AG09319 (cell line): ENCODE results near the gene FRY.

Experiments
- DNase-seq: peaks from one replicate; pipeline ENCODE4 v3.0.0-alpha.2; 2010; ENCODE audit warnings: low read depth; ENCODE audit errors: extremely low read depth
- TF ChIP-seq, protein P1 (sequence below): IDR thresholded peaks from 2 replicates; pipeline ENCODE4 v1.5.1; 2011; ENCODE audit warnings: low read depth, mild to moderate bottlenecking, inconsistent platforms, low read length, moderate library complexity

FRY gene

DNA sequence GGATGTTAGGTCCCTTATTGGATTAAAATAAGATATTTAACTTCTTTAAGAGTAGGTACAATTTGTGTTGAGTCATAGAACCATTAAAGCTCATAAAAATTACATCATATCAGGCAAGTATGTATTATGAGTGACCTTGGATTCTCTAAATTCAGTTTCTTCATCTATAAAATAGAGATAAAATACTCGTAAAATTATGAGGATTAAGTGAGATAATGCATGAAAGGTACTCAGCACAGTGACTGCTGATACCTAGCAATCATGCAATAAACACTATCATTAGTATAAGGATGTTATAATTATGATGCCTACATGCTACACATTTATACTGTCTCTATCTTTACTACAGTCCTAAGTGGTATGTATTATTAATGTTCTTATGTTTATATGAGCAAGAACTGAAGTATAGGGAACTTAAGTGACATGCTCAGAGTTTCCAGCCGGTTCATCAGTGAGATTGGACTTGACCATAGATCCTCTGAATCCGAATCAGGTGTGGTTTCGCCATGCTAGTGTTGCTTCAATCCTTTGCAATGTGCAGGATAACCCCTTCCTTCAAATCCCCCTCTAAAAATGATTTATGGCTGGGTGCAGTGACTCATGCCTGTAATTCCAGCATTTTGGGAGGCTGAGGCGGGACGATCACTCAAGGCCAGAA lies 22.9 kb upstream of the FRY start:
- no peak for DNase-seq
- TF ChIP-seq, protein P1, sequence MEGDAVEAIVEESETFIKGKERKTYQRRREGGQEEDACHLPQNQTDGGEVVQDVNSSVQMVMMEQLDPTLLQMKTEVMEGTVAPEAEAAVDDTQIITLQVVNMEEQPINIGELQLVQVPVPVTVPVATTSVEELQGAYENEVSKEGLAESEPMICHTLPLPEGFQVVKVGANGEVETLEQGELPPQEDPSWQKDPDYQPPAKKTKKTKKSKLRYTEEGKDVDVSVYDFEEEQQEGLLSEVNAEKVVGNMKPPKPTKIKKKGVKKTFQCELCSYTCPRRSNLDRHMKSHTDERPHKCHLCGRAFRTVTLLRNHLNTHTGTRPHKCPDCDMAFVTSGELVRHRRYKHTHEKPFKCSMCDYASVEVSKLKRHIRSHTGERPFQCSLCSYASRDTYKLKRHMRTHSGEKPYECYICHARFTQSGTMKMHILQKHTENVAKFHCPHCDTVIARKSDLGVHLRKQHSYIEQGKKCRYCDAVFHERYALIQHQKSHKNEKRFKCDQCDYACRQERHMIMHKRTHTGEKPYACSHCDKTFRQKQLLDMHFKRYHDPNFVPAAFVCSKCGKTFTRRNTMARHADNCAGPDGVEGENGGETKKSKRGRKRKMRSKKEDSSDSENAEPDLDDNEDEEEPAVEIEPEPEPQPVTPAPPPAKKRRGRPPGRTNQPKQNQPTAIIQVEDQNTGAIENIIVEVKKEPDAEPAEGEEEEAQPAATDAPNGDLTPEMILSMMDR: no peak

DNA sequence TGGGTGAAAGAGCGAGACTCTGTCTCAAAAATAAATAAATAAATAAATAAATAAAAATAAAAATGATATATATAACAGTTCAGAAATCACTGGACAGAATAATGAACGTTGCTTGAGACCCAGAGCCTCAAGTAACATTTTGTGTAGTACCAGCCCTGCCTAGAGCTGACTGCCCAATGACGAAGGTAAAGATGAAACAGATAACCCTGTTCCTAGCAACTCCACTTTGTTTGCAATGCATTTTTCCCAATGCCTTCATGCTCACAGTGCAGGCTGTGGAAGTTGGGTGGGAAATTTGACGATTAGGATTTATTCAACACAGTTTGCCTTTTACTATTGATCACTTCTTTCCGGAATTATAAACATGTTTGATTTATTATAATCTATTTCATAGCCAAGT lies 22.2 kb upstream of the FRY start:
- no peak for DNase-seq
- TF ChIP-seq, protein P1: no peak

DNA sequence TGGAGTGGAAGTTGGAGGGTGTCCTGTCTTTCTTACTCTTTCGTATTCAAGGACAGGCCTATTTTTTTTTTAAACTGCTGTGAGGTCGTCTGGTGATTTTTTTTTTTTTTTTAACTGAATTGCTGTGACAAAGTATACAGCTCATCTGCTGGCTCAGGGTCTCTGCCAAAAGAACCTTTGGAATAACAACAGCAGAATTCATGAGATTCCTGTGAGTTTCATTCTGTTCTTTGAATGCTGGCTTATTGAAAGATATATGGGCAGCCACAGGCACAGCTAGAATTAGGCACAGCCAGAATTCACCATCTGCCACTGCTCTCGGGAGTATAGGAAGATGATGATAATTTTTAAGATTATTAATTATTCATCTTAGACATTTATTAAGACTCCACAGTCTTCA lies 21.4 kb upstream of the FRY start:
- TF ChIP-seq, protein P1: no peak
- no peak for DNase-seq

DNA sequence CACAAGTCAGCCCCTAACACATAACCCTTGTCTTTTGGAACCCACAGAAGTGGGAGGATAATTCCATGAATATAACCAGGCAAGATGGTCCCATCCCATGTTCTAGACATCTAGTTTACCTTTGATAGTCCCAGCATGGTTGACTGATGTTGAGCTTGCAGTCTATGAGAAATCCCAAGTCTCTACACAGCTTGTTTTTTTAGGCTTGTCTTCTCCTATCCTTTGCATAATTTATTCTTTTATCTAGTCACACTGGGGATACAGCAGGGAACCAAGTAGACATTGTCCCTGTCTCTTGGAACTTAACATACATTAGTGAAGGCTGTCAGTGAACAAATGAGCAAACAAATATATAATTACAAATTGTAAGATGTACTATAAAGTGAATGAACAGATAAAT lies 19.6 kb upstream of the FRY start:
- DNase-seq: no peak
- TF ChIP-seq, protein P1: no peak

DNA sequence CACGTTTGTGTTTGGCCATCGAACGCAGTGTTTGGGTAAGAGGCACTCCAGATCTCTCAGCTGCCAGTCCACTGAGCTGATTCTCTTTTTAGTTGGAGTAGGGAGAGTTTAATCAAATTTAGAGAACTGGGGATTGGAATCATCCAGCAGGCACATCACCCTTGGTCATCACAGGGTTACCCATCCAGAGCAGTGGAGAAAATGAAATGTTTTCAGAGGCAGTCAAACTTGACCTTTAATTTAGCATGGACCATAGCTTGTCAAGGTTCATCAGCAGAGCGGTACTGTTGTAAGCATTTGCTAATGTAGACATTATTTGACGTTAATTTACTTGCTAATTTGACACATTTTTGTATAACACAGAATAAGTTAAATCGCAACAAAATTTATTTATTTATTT lies 18.4 kb upstream of the FRY start:
- TF ChIP-seq, protein P1: no peak
- no peak for DNase-seq

DNA sequence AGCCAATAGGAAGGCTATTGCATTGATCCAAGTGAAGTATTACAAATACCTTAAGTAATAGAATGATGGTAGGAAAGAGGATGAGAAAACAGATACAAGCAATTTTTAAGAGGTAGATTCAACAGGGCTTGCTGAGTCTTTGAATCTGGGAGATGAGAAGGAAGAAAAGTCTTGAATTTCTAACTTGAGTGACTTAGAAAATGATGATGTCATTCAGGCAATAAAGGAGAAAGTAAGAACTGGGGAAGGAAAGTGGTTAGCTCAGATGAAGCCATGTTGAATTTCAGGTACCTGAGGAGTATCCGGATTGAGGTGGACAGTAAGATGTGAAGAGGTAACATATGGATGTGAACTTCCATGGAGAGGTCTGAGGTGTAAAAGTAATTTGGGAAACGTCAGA lies 15.5 kb upstream of the FRY start:
- TF ChIP-seq, protein P1: no peak
- no peak for DNase-seq

DNA sequence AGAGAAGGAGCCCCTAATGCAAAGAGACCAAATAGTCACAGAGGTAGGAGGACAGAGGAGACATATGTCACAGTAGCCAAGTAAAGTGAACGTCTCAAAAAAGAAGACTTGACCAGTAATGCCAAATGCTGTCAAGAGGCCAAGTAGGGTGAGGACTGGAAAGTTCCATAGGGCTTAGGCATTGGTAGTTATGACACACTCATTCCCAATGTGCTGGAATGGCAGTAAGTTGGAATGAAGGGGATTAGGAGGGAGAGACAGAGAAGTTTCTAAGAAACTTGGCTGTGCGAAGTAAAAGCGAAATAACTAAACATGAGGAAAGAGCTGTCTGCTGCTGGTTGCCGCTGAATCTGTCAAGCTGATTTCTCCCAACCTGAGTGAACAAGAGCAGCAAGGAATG lies 14.9 kb upstream of the FRY start:
- DNase-seq: no peak

More for the DNA sequence above, 14.9 kb upstream of the FRY start:
- TF ChIP-seq, protein P1: no peak
